HepG2 (cell line): Measurements from ENCODE around the gene ZIK1. TPM values are rescaled to one million over a fixed set of nuclear protein-coding genes. Genes with fewer than 3 reads are reported as not detected.

Experiments used
- ATAC-seq: fragments of 200-7000 bp; cut with Tn5 transposase; 3 replicates; pipeline ENCODE4 v1.9.1; 2020; ENCODE audit warnings: mild to moderate bottlenecking, moderate library complexity
- BruUV-seq: library from RNA; stranded (reverse); fragments of 400-500 nt; replicated peaks from 2 replicates; lab custom pipeline; 2021; lab: Mats Ljungman, UMichigan
- CTCF ChIA-PET: fragments of 300-600 bp; formaldehyde crosslinking; extraction: SDS; loops from one replicate; lab custom pipeline; 2021; ENCODE audit warnings: low total read pairs, inconsistent platforms, low intra/inter-chr PET ratio; lab: Yijun Ruan, JAX
- POLR2A ChIA-PET: fragments of 350-600 bp; sonication (Branson Sonifier 250); formaldehyde crosslinking; loops from one replicate; lab custom pipeline; 2020; ENCODE audit warnings: antibody characterized with exemption, inconsistent platforms; lab: Yijun Ruan, JAX
- DNase-seq: peaks from one replicate; pipeline ENCODE4 v3.0.0-alpha.2; 2015; ENCODE audit warnings: low spot score
- FAIRE-seq: peaks from 3 replicates; lab custom pipeline; 2011; peaks lifted over from hg19 to GRCh38; lab: Jason Lieb, UNC
- H2AFZ ChIP-seq: one replicate; pipeline ENCODE4 v1.6.1; 2011; ENCODE audit warnings: low read length, inconsistent platforms
- H3K27ac ChIP-seq: fragments of 300-600 bp; 3 replicates; pipeline ENCODE4 v1.8.0; 2011; ENCODE audit warnings: mixed run types, mild to moderate bottlenecking, mixed read lengths, low read length, inconsistent platforms; ENCODE audit not compliant: insufficient read depth; ENCODE audit errors: extremely low read length
- H3K27me3 ChIP-seq, 2 experiments: fragments of 200-600 bp in 1 of 2; 2 replicates in 1 of 2; 3 replicates in 1 of 2; pipeline versions ENCODE4 v1.6.0 to v1.8.0; 2011; ENCODE audit warnings: low read length in 2 of 2, mild to moderate bottlenecking in 2 of 2, moderate library complexity in 2 of 2, inconsistent platforms in 1 of 2; ENCODE audit not compliant: insufficient read depth in 2 of 2, control insufficient read depth in 1 of 2
- H3K36me3 ChIP-seq, 2 experiments: fragments of 200-600 bp in 1 of 2; replicated peaks in 1 of 2; 2 replicates in 1 of 2; 3 replicates in 1 of 2; pipeline versions ENCODE4 v1.5.1 to v1.8.0; 2011; ENCODE audit warnings: low read length in 2 of 2, inconsistent platforms in 1 of 2; ENCODE audit not compliant: insufficient read depth in 2 of 2, control insufficient read depth in 1 of 2
- H3K4me1 ChIP-seq: 2 replicates; pipeline ENCODE4 v1.5.1; 2012; ENCODE audit warnings: low read length, inconsistent platforms; ENCODE audit not compliant: insufficient read depth
- H3K4me2 ChIP-seq: 2 replicates; pipeline ENCODE4 v1.6.0; 2011; ENCODE audit warnings: low read depth, low read length, inconsistent platforms
- H3K4me3 ChIP-seq, 3 experiments: fragments of 200-600 bp in 1 of 3; sonication (generic), shearing (Covaris generic) in 1 of 3; replicated peaks in 1 of 3; 2 replicates each; pipeline ENCODE4 v1.5.1; 2011 to 2016; ENCODE audit warnings: low read length in 3 of 3, inconsistent platforms in 2 of 3, low read depth in 2 of 3, mild to moderate bottlenecking in 2 of 3, control low read depth in 1 of 3, mixed read lengths in 1 of 3; ENCODE audit not compliant: insufficient read depth in 1 of 3
- H3K79me2 ChIP-seq: one replicate; pipeline ENCODE4 v1.6.1; 2011; ENCODE audit warnings: low read length, inconsistent platforms; ENCODE audit not compliant: insufficient read depth
- H3K9ac ChIP-seq: 2 replicates; pipeline ENCODE4 v1.6.0; 2011; ENCODE audit warnings: mild to moderate bottlenecking, low read depth, low read length, inconsistent platforms; ENCODE audit not compliant: insufficient read depth
- H3K9me3 ChIP-seq: 2 replicates; pipeline ENCODE4 v1.5.1; 2012; ENCODE audit warnings: mild to moderate bottlenecking, low read length
- H4K20me1 ChIP-seq: 2 replicates; pipeline ENCODE4 v1.6.0; 2011; ENCODE audit warnings: inconsistent platforms, mild to moderate bottlenecking, low read length, moderate library complexity; ENCODE audit not compliant: insufficient read depth
- CENPBD1 ChIP-seq: sonication (generic); formaldehyde crosslinking; IDR thresholded peaks from 2 replicates; pipeline ENCODE4 v1.8.0; 2022; ENCODE audit warnings: missing genetic modification reagents, low read depth, mild to moderate bottlenecking, borderline replicate concordance
- ERF ChIP-seq: IDR thresholded peaks from 2 replicates; pipeline ENCODE4 v1.6.1; 2018; ENCODE audit warnings: missing biosample characterization, missing genetic modification reagents
- GFI1 ChIP-seq: sonication (generic); formaldehyde crosslinking; IDR thresholded peaks from 2 replicates; pipeline ENCODE4 v1.5.0; 2020; ENCODE audit warnings: missing genetic modification reagents, mild to moderate bottlenecking, borderline replicate concordance
- GTF3A ChIP-seq: sonication (generic); formaldehyde crosslinking; conservative IDR thresholded peaks from 2 replicates; pipeline ENCODE4 v1.4.0; 2020; ENCODE audit warnings: mild to moderate bottlenecking, missing genetic modification reagents
- HOXA5 ChIP-seq: sonication (generic); formaldehyde crosslinking; IDR thresholded peaks from 2 replicates; pipeline ENCODE4 v1.4.0; 2020; ENCODE audit warnings: missing genetic modification reagents
- PAF1 ChIP-seq: IDR thresholded peaks from 2 replicates; pipeline ENCODE4 v1.6.1; 2016; ENCODE audit warnings: missing genetic modification reagents, missing compliant biosample characterization
- PATZ1 ChIP-seq: sonication (generic); formaldehyde crosslinking; IDR thresholded peaks from 2 replicates; pipeline ENCODE4 v1.4.0; 2020; ENCODE audit warnings: missing genetic modification reagents
- PHF8 ChIP-seq: sonication (generic); formaldehyde crosslinking; IDR thresholded peaks from 2 replicates; pipeline ENCODE4 v1.5.0; 2020; ENCODE audit warnings: missing genetic modification reagents
- SMAD3 ChIP-seq: sonication (generic); formaldehyde crosslinking; IDR thresholded peaks from 2 replicates; pipeline ENCODE4 v1.4.0; 2020; ENCODE audit warnings: missing genetic modification reagents
- ZBTB7B ChIP-seq: sonication (generic); formaldehyde crosslinking; IDR thresholded peaks from 2 replicates; pipeline ENCODE4 v1.4.0; 2020; ENCODE audit warnings: missing genetic modification reagents
- ZNF383 ChIP-seq: sonication (generic); formaldehyde crosslinking; IDR thresholded peaks from 2 replicates; pipeline ENCODE4 v1.4.0; 2020; ENCODE audit warnings: missing genetic modification reagents, mild to moderate bottlenecking, borderline replicate concordance
- ZNF510 ChIP-seq: sonication (generic); formaldehyde crosslinking; IDR thresholded peaks from 2 replicates; pipeline ENCODE4 v1.4.0; 2020; ENCODE audit warnings: low read depth, mild to moderate bottlenecking, missing genetic modification reagents
- ZNF574 ChIP-seq: sonication (generic); formaldehyde crosslinking; IDR thresholded peaks from 2 replicates; pipeline ENCODE4 v1.4.0; 2020; ENCODE audit warnings: missing genetic modification reagents
- ZNF703 ChIP-seq: sonication (generic); formaldehyde crosslinking; IDR thresholded peaks from 2 replicates; pipeline ENCODE4 v1.5.1; 2020; ENCODE audit warnings: missing genetic modification reagents, mild to moderate bottlenecking, moderate library complexity, borderline replicate concordance
- ZNF878 ChIP-seq: sonication (generic); formaldehyde crosslinking; IDR thresholded peaks from 2 replicates; pipeline ENCODE4 v1.8.1; 2023; ENCODE audit warnings: mild to moderate bottlenecking, missing genetic modification reagents, moderate library complexity
- ZSCAN29 ChIP-seq: sonication (generic); formaldehyde crosslinking; conservative IDR thresholded peaks from 2 replicates; pipeline ENCODE4 v1.4.0; 2020; ENCODE audit warnings: mild to moderate bottlenecking, missing genetic modification reagents
- WGBS: methylation state at CpG from one replicate; pipeline ENCODE4 v1.1.6; 2017; ENCODE audit warnings: low lambda C conversion rate; 5-methylcytosine and 5-hydroxymethylcytosine counted together
- in situ Hi-C: cut with HindIII; loops from 2 replicates; pipeline ENCODE4 v1.10.0; 2017; ENCODE audit warnings: low pct_unique_long_range_greater_than_20kb; ENCODE audit not compliant: extremely low pct_ligation_motif_present
- intact Hi-C: fragments of 100-400 bp; cut with micrococcal nuclease; formaldehyde crosslinking; loops from one replicate; pipeline ENCODE4 v1.10.0; 2022; ENCODE audit not compliant: unreplicated experiment
- polyA plus RNA-seq, 8 experiments: library from polyadenylated mRNA; depleted of rRNA in 3 of 8; stranded (reverse) in 7 of 8; unstranded in 1 of 8; fragments of >200 nt; fragmentation: Illumina TruSeq in 4 of 8; extraction: Trizol in 4 of 8; gene quantifications; 2 replicates each; pipeline versions ENCODE4 v1.2.1 to v1.2.3, GENCODE V29; 2011 to 2016; ENCODE audit warnings: low read depth in 4 of 8, missing spikeins in 1 of 8, mixed read lengths in 1 of 8; ENCODE audit not compliant: insufficient read depth in 1 of 8
- total RNA-seq, 5 experiments: library from RNA; depleted of rRNA; stranded (reverse); fragments of >200 nt; fragmentation: Illumina TruSeq; extraction: Trizol; gene quantifications; 2 replicates each; pipeline ENCODE4 v1.2.3, GENCODE V29; 2016; ENCODE audit warnings: low read depth in 1 of 5
- TF ChIP-seq, protein P1 (sequence below): sonication (generic); formaldehyde crosslinking; IDR thresholded peaks from 2 replicates; pipeline ENCODE4 v1.5.0; 2020; ENCODE audit warnings: missing genetic modification reagents
- TF ChIP-seq, protein P2 (sequence below): IDR thresholded peaks from 2 replicates; pipeline ENCODE4 v1.6.1; 2016

ZIK1 gene
- total and polyA plus RNA-seq, 2 of the 13 experiments (the other 11 are each of a cell fraction or from before 2014, with no cell fraction given): 2.1 to 7.2 TPM

- peaks cover 37% of the 10 kb centered on the region for H3K9me3 ChIP-seq
- ATAC-seq: peak; percentile 76
- H3K36me3 ChIP-seq: peaks cover 7 to 22% of the 10 kb centered on the region in 2 experiments; a peak in 4 of 5 replicates
- no peaks in the 10 kb centered on the region for H4K20me1 ChIP-seq
- H3K27ac ChIP-seq: peak overlapping the region; percentile 54
- WGBS: 5% methylated on average over 9 of the region's 22 CpGs
- peak overlapping the region; percentile 85 for H3K9ac ChIP-seq
- H3K27me3 ChIP-seq: no peaks in the 10 kb centered on the region; a peak in 1 of 5 replicates
- no peak overlapping the region for H2AFZ ChIP-seq
- peaks cover 23% of the 10 kb centered on the region for H3K79me2 ChIP-seq
- intact Hi-C loops: no loop called here
- H3K4me2 ChIP-seq: peak overlapping the region; percentile 91
- H3K4me1 ChIP-seq: peaks cover 29% of the 10 kb centered on the region
- peak; percentile 12 for DNase-seq
- in situ Hi-C loops: no loop called here
- CTCF ChIA-PET: no interaction called here
- FAIRE-seq: no peak
- BruUV-seq: no TSS peak
- POLR2A ChIA-PET: no interaction called here
- H3K4me3 ChIP-seq: peak overlapping the region; percentile 88 to 99 (median 94)
- TF ChIP-seq, protein P1, sequence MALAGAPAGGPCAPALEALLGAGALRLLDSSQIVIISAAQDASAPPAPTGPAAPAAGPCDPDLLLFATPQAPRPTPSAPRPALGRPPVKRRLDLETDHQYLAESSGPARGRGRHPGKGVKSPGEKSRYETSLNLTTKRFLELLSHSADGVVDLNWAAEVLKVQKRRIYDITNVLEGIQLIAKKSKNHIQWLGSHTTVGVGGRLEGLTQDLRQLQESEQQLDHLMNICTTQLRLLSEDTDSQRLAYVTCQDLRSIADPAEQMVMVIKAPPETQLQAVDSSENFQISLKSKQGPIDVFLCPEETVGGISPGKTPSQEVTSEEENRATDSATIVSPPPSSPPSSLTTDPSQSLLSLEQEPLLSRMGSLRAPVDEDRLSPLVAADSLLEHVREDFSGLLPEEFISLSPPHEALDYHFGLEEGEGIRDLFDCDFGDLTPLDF (CRISPR knock-in tag): peak; percentile 56; the same call in 1 of the 2 replicates
- TF ChIP-seq GTF3A (0 out of 2 replicates have a peak, but pooled peaks have one; percentile 61), HOXA5 (CRISPR knock-in tag) (peak; percentile 29; the same call in 1 of the 2 replicates), ZNF383 (0 out of 2 replicates have a peak, but pooled peaks have one; percentile 53), ZNF510 (CRISPR knock-in tag) (peak; percentile 75; the same call in 1 of the 2 replicates), SMAD3 (CRISPR knock-in tag) (no peak), CENPBD1 (CRISPR knock-in tag) (no peak), PAF1 (CRISPR knock-in tag) (no peak), ERF (no peak), ZNF574 (CRISPR knock-in tag) (peak; percentile 23; the same call in 1 of the 2 replicates), ZBTB7B (CRISPR knock-in tag) (0 out of 2 replicates have a peak, but pooled peaks have one; percentile 17), GFI1 (peak; percentile 43; the same call in 1 of the 2 replicates), PHF8 (CRISPR knock-in tag) (no peak), ZNF878 (no peak), PATZ1 (peak; percentile 31; the same call in 1 of the 2 replicates), ZNF703 (CRISPR knock-in tag) (0 out of 2 replicates have a peak, but pooled peaks have one; percentile 59), ZSCAN29 (CRISPR knock-in tag) (0 out of 2 replicates have a peak, but pooled peaks have one; percentile 23)
- TF ChIP-seq, protein P2, sequence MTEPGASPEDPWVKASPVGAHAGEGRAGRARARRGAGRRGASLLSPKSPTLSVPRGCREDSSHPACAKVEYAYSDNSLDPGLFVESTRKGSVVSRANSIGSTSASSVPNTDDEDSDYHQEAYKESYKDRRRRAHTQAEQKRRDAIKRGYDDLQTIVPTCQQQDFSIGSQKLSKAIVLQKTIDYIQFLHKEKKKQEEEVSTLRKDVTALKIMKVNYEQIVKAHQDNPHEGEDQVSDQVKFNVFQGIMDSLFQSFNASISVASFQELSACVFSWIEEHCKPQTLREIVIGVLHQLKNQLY (CRISPR knock-in tag): no peak
Measured at GRCh38 chr19:57559008-57559403, 24.9 kb upstream of the ZIK1 start.
